Activated naive CD8-positive, alpha-beta T cell (primary cell): ENCODE data around the gene KCND2.

Experiments
- H3K27ac Mint-ChIP-seq: one replicate; pipeline ENCODE4 v1.8.0; 2021; ENCODE audit warnings: mixed read lengths
- H3K27me3 Mint-ChIP-seq: one replicate; pipeline ENCODE4 v1.8.0; 2021; ENCODE audit warnings: mixed read lengths
- H3K36me3 Mint-ChIP-seq: one replicate; pipeline ENCODE4 v1.8.0; 2021; ENCODE audit warnings: mixed read lengths
- H3K4me1 Mint-ChIP-seq: one replicate; pipeline ENCODE4 v1.8.0; 2021; ENCODE audit warnings: low read depth, mixed read lengths
- H3K4me3 Mint-ChIP-seq: one replicate; pipeline ENCODE4 v1.8.0; 2021; ENCODE audit warnings: mild to moderate bottlenecking, mixed read lengths
- H3K9me3 Mint-ChIP-seq: one replicate; pipeline ENCODE4 v1.8.0; 2021; ENCODE audit warnings: low read depth, mixed read lengths

KCND2 gene

DNA sequence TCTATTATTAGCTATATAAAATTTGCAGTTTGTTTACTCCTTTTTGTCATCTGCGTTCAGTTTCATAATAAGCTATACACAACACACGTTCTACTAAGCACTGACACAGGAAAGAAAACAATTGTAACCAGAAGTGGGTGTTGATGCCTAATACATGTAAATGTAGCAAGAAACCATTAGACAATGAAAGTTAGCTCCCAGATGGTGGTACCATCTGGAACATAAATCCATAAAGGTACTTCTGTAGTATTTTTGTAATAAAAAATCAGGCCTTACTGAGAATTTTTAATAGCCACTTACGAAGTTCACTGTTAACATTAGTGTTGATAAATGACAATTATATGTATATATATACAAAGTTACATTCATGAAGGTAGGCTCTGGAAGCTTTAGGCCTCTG, 194.7 kb downstream of the KCND2 start:
- Mint-ChIP-seq H3K4me3 (no peak overlapping the region), H3K27ac (no peak overlapping the region), H3K4me1 (no peaks in the 10 kb centered on the region), H3K9me3 (peaks cover 3% of the 10 kb centered on the region), H3K36me3 (no peaks in the 10 kb centered on the region), H3K27me3 (no peaks in the 10 kb centered on the region)

DNA sequence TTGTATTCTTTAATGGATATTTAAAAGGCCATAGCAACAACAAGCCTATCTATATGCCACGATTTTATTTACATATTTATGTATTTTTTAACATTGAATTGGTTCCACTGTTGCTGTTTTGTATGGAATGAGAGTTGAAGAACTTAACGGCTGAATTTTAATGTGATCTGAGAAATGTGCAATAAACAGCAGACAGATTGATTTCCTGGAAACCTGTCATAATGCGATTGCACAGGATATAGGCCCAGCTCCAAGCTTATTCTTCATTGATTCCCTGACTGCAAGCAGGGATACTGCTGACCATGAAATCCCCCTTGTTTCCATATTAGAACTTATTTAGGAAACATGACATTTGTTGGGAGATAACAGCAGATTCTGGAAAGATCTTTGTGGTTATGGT, 195.6 kb downstream of the KCND2 start:
- Mint-ChIP-seq H3K4me1 (no peaks in the 10 kb centered on the region), H3K27ac (no peak overlapping the region), H3K27me3 (no peaks in the 10 kb centered on the region), H3K9me3 (peaks cover 4% of the 10 kb centered on the region), H3K36me3 (no peaks in the 10 kb centered on the region), H3K4me3 (no peak overlapping the region)

DNA sequence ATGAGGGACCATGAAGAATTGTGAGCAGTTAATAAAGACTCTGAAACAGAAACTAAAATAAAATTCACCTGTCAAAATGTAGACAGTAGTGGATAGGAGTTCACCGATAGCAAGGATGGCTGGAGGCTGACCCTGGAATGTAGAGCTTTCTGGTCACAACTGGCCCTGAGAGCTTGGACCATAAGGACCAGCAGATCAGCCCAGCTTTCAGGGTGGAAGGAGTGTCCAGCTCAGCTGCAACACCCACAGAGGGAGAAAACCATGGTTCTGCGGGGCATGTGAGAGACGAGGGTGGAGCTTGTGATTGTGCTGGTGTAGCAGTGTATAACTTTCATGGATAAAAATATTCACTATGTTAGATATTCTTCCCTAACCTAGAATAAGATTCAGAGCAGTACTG, 199.9 kb downstream of the KCND2 start:
- H3K36me3 Mint-ChIP-seq: no peaks in the 10 kb centered on the region
- H3K4me3 Mint-ChIP-seq: no peak overlapping the region

DNA sequence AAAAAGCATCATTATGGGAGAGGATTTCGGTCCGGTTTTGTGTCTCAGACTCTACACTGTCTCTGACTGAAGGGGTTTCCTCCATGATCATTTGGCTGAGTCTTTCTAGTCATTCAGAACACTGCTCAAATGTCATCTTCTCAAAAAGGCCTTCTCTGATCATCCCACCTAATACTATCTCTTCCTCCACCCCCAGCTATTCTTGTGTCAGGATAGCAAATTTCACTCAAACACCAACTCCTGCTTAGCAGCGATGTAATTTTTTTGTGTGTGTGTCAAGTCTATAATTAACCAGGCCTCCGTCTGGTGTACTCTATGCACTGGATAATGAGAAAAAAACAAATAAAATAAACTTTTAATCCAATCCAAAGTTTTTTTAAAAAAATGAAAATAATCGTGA, 200.4 kb downstream of the KCND2 start:
- Mint-ChIP-seq H3K4me1 (no peaks in the 10 kb centered on the region), H3K4me3 (no peak overlapping the region), H3K36me3 (no peaks in the 10 kb centered on the region), H3K9me3 (peaks cover 4% of the 10 kb centered on the region), H3K27me3 (no peaks in the 10 kb centered on the region), H3K27ac (no peak overlapping the region)

More for the DNA sequence above, 199.9 kb downstream of the KCND2 start:
- Mint-ChIP-seq H3K9me3 (peaks cover 4% of the 10 kb centered on the region), H3K27me3 (no peaks in the 10 kb centered on the region), H3K4me1 (no peaks in the 10 kb centered on the region), H3K27ac (no peak overlapping the region)

DNA sequence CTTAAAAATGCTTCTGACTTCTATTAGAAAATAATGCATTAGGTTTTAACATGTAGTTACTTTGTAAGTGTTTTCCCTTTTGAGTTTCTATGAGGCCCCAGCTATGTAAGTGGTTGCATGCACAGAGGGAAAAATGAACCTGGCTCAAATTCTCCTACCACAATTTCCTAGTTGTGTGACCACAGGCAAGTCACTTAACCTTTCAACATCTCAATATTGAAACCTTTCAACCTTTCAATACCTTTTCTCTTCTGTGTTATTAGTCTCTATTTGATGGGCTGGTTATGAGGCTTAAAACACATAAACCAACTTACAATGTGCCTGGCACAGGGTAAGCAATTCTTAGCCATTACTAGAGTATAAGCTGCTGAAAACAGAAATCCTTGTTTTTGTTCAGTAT, 203.0 kb downstream of the KCND2 start:
- no peak overlapping the region for H3K4me3 Mint-ChIP-seq

DNA sequence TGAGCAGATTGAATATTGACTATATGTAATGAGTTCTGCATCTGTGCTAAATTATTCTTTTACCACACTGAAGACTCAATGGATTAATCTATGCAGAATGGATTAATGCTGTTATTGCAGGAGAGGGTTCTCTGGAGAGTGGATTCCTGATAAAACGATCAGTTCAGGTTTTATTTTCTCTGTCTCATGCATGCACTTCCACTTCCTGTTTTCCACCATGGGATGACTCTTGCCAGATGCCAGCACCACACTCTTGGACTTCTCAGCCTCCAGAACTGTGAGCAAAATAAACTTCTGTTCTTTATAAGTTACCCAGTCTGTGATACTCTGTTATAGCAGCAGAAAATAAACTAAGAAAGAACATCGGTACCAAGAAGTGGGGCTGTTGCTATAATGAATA, 207.5 kb downstream of the KCND2 start:
- Mint-ChIP-seq H3K4me1 (no peaks in the 10 kb centered on the region), H3K27me3 (no peaks in the 10 kb centered on the region), H3K4me3 (no peak overlapping the region), H3K36me3 (no peaks in the 10 kb centered on the region), H3K9me3 (peaks cover 3% of the 10 kb centered on the region), H3K27ac (no peak overlapping the region)

More for the DNA sequence above, 203.0 kb downstream of the KCND2 start:
- no peaks in the 10 kb centered on the region for H3K27me3 Mint-ChIP-seq
- H3K27ac Mint-ChIP-seq: no peak overlapping the region
- H3K4me1 Mint-ChIP-seq: no peaks in the 10 kb centered on the region
- no peaks in the 10 kb centered on the region for H3K36me3 Mint-ChIP-seq
- H3K9me3 Mint-ChIP-seq: peaks cover 4% of the 10 kb centered on the region

DNA sequence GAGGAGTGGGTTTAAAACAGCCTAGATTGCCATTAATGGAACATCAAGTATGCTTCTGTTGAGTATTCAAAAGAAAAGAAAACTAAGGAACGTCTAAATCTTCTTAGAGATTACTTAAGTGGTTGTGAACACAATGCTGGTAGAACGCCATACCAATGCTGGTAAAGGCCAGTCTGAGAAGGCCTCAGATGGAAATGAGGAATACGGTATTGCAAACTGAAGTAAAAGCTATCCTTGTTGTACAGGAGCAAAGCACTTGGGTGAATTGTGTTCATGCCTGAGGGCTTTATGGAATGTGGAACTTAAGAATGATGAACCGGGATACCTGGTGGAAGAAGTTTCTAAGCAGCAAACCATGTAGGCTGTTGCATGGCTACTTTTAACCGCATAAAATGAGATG, 208.0 kb downstream of the KCND2 start:
- Mint-ChIP-seq H3K4me3 (no peak overlapping the region), H3K4me1 (no peaks in the 10 kb centered on the region), H3K27me3 (no peaks in the 10 kb centered on the region), H3K9me3 (peaks cover 3% of the 10 kb centered on the region), H3K36me3 (no peaks in the 10 kb centered on the region), H3K27ac (no peak overlapping the region)

DNA sequence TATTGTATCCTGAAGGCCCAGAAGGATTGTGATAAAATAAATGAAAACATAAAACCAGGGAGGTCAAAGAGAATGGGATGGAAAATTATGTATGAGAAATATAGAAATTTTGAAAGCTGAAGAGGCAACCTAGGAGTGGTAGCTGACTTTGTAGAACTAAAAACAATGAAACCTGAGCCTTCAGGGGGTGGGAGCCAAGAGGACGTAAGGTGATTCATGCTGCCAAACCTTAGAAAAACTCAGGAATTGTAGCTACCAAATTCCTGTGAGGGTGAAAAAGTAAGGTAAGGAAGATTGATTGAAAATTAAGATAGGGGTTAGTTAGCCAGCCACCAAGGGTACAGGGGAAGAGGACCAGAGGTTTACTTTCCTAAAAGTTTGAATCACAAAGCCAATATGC, 213.2 kb downstream of the KCND2 start:
- no peak overlapping the region for H3K4me3 Mint-ChIP-seq
- H3K27ac Mint-ChIP-seq: no peak overlapping the region
- H3K36me3 Mint-ChIP-seq: no peaks in the 10 kb centered on the region
- H3K9me3 Mint-ChIP-seq: peaks cover 3% of the 10 kb centered on the region
- no peaks in the 10 kb centered on the region for H3K4me1 Mint-ChIP-seq
- H3K27me3 Mint-ChIP-seq: no peaks in the 10 kb centered on the region

DNA sequence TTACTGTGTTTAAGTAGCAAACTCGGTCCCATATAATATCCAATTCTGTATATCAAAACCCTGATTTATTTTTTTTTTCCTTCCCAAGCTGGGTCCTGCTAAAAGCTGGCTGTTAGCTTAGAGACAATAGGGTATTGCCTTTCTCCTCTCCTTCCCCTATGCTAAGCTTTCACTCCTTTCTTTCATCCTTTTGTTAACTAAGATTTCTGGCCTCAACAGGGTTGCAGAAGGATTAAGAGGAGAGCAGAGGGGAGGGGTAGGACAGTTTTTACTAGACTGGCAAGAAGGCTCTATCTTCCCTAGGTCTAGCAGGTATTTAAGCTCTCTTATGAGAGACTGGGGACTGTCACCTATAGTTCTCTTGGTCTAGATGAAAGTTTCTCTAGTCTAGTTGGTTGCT, 229.2 kb downstream of the KCND2 start:
- H3K27ac Mint-ChIP-seq: no peak overlapping the region
- H3K4me1 Mint-ChIP-seq: no peaks in the 10 kb centered on the region
- H3K9me3 Mint-ChIP-seq: no peaks in the 10 kb centered on the region

DNA sequence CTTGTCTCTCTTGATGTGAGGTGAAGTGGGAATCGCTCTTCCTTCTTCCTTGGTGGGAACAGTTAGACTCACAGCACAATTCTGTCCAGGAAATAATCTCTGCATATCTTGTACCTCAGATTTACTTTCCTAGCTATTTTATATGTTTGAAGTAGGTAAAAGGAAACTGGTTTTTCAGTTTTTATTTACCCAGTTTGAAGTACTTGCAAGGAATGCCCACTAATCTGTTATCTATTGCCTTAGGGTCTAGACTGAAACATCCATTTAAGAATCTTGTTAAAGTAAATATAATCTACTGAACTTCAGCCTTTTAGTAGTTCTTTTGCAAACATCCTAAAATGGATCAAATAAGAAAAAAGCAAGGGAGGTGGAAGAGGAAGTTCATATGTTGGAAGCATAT, 229.8 kb downstream of the KCND2 start:
- Mint-ChIP-seq H3K27ac (no peak overlapping the region), H3K9me3 (no peaks in the 10 kb centered on the region), H3K27me3 (no peaks in the 10 kb centered on the region), H3K4me3 (no peak overlapping the region), H3K4me1 (no peaks in the 10 kb centered on the region), H3K36me3 (no peaks in the 10 kb centered on the region)

More for the DNA sequence above, 229.2 kb downstream of the KCND2 start:
- no peaks in the 10 kb centered on the region for H3K36me3 Mint-ChIP-seq
- H3K27me3 Mint-ChIP-seq: no peaks in the 10 kb centered on the region
- H3K4me3 Mint-ChIP-seq: no peak overlapping the region

DNA sequence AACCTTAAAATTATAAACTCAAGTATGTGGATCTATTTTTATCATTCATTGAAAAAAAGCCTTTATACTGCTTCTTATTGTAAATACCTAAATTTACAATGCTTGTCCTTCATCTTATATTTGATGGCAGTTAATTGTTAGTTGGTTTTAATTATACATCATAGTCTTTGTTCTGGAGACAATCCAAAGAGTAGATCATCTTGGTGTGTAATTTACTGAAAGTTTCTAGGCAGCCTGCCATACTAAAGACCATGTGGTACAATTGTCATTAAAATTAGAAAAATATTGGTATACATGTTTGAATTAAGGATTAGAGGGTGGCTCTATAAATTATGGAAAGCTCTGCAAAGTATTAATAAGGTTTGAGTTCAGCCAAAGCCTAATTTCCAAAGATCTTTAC, 231.4 kb downstream of the KCND2 start:
- Mint-ChIP-seq H3K27me3 (no peaks in the 10 kb centered on the region), H3K9me3 (no peaks in the 10 kb centered on the region), H3K36me3 (no peaks in the 10 kb centered on the region), H3K4me1 (no peaks in the 10 kb centered on the region), H3K27ac (no peak overlapping the region), H3K4me3 (no peak overlapping the region)

DNA sequence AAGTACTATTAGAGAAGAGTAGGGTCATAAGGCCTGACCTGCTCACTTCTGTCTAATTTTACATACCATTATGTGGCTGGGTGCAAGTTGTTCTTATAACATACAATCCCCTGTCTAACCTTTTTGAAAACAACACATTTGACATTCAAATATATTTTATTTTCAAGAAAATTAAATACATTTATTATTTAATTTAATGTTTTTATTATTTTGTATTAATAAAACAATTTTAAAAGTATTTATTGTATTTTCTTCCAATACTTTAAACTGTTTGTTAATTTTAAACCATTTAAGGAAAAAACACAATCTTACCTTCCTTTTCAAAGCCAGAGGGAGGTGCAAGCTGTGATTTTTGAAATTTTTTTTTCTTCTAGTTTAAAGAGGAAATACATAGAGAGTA, 232.8 kb downstream of the KCND2 start:
- Mint-ChIP-seq H3K9me3 (peaks cover 3% of the 10 kb centered on the region), H3K4me3 (no peak overlapping the region), H3K27ac (no peak overlapping the region), H3K36me3 (no peaks in the 10 kb centered on the region), H3K4me1 (no peaks in the 10 kb centered on the region), H3K27me3 (no peaks in the 10 kb centered on the region)

DNA sequence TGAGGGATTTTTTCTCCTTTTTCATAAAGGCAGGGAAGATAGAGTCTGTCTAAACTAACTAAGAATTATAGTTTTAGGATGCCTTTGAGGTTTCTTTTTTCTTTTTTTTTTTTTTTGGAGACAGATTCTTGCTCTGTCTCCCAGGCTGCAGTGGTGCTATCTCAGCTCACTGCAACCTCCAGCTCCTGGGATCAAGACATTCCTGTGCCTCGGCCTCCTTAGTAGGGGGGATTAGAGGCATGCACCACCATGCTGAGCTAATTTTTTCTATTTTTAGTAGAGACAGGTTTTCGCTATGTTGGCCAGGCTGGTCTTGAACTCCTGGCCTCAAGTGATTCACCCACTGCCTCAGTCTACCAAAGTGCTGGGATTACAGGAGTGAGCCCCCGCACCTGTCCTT, 239.7 kb downstream of the KCND2 start:
- Mint-ChIP-seq H3K4me1 (no peaks in the 10 kb centered on the region), H3K4me3 (no peak overlapping the region), H3K9me3 (peaks cover 9% of the 10 kb centered on the region), H3K27me3 (no peaks in the 10 kb centered on the region), H3K36me3 (no peaks in the 10 kb centered on the region), H3K27ac (no peak overlapping the region)

DNA sequence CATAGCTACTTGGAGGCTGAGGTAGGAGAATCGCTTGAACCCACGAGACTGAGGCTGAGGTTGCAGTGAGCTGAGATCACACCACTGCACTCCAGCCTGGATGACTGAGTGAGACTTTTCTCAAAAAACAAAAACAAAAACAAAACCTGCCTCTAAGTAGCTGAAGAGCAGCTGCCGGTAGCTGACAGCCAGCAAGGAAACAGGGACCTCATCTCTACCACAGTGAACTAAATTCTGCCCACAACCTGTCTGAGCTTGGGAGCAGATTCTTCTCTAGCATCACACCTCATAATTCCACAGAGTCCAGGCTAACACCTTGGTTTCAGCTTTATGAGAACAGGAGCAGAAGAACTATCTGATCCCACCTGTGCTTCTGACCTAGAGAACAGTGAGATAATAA, 246.2 kb downstream of the KCND2 start:
- Mint-ChIP-seq H3K27ac (no peak overlapping the region), H3K4me1 (no peaks in the 10 kb centered on the region), H3K9me3 (peaks cover 3% of the 10 kb centered on the region), H3K4me3 (no peak overlapping the region), H3K27me3 (no peaks in the 10 kb centered on the region), H3K36me3 (no peaks in the 10 kb centered on the region)

DNA sequence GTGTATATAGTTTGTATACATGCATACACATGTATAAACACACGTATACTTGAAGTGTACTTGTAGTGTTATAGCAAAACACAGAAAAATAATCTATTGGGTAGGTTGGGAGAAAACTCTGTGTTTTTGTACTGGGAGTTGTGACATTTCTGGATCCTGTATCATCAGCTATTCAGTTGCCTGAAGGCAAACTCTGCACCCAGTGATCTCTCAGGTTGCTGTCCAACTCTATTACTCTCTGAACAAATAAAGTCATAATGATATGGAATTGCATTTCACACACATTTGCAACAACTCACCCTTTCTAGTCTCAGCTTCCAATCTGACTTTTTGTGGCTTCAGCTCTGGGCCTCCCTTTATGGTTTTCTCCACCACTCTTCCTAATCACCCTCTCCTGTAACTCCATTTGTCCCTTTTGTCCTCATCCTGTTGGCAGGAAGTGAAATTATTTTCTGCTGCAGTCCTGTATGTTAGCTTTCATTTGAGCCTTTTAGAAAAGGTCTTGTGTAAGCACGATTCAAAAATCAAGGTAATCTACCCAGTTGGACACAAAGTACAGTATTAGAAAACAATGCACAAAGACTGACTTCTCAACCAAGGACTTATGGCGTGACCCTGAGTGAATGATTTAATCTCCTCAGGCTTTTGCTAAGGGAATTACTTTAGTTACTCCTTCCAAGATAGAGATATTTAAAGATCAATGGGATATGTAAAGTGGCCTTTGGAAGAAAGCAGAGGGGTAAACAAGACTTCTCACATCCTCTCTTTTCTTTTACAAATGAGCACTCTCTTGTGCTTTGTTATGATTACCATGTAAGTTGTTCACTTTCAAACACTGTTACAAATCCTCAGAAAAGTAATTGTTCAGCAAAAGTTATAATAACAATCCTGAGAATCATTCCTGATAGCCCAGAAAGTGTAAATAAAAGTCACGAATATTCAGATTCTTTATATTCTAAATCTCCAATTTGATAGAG, 249.1 kb downstream of the KCND2 start:
- Mint-ChIP-seq H3K27ac (no peak overlapping the region), H3K27me3 (no peaks in the 10 kb centered on the region), H3K36me3 (no peaks in the 10 kb centered on the region), H3K9me3 (peaks cover 3% of the 10 kb centered on the region), H3K4me1 (no peaks in the 10 kb centered on the region), H3K4me3 (no peak overlapping the region)

DNA sequence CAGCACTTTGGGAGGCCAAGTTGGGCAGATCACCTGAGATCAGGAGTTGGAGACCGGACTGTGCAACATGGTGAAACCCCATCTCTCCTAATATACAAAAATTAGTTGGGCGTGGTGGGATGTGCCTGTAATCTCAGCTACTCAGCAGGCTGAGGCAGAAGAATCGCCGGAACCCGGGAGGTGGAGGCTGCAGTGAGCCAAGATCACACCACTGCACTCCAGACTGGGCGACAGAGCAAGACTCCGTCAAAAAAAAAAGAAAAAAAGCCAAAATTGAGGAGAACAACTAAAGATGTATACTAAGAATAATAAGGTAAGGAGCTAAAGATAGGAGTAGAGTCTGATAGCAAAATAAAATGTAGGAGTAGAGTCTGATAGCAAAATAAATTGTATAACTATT, 251.0 kb downstream of the KCND2 start:
- H3K4me1 Mint-ChIP-seq: no peaks in the 10 kb centered on the region
- H3K9me3 Mint-ChIP-seq: no peaks in the 10 kb centered on the region
- no peak overlapping the region for H3K4me3 Mint-ChIP-seq
- no peaks in the 10 kb centered on the region for H3K27me3 Mint-ChIP-seq
- no peaks in the 10 kb centered on the region for H3K36me3 Mint-ChIP-seq
- H3K27ac Mint-ChIP-seq: no peak overlapping the region
